HepG2 (cell line): Measurements from ENCODE around the gene NINL. TPM values are rescaled to one million over a fixed set of nuclear protein-coding genes. Genes with fewer than 3 reads are reported as not detected.

Source experiments
- DPF2 ChIP-seq: sonication (generic); formaldehyde crosslinking; IDR thresholded peaks from 2 replicates; pipeline ENCODE4 v1.4.0; 2020; ENCODE audit warnings: mild to moderate bottlenecking, low read depth, missing genetic modification reagents, borderline replicate concordance
- FOXK2 ChIP-seq: fragments of 450-650 bp; IDR thresholded peaks from 2 replicates; pipeline ENCODE4 v1.6.1; 2016
- MAX ChIP-seq: IDR thresholded peaks from 2 replicates; pipeline ENCODE4 v1.6.1; 2012; ENCODE audit warnings: inconsistent platforms
- PAWR ChIP-seq: sonication (generic); formaldehyde crosslinking; IDR thresholded peaks from 2 replicates; pipeline ENCODE4 v1.4.0; 2020; ENCODE audit warnings: missing genetic modification reagents, mild to moderate bottlenecking, borderline replicate concordance
- REPIN1 ChIP-seq: sonication (generic); formaldehyde crosslinking; IDR thresholded peaks from 2 replicates; pipeline ENCODE4 v1.8.0; 2022; ENCODE audit warnings: missing genetic modification reagents, low read depth, mild to moderate bottlenecking, borderline replicate concordance
- RERE ChIP-seq: IDR thresholded peaks from 2 replicates; pipeline ENCODE4 v1.6.1; 2016; ENCODE audit warnings: low read depth, missing genetic modification reagents, missing compliant biosample characterization
- TCF7L2 ChIP-seq: IDR thresholded peaks from 2 replicates; pipeline ENCODE4 v1.6.1; 2011; ENCODE audit warnings: mild to moderate bottlenecking, low read depth, low read length, moderate library complexity
- TP53 ChIP-seq: sonication (generic); formaldehyde crosslinking; conservative IDR thresholded peaks from 2 replicates; pipeline ENCODE4 v1.4.0; 2020; ENCODE audit warnings: missing genetic modification reagents
- TSC22D2 ChIP-seq: sonication (generic); formaldehyde crosslinking; IDR thresholded peaks from 2 replicates; pipeline ENCODE4 v1.5.1; 2020; ENCODE audit warnings: missing genetic modification reagents, mild to moderate bottlenecking, borderline replicate concordance
- ZBTB10 ChIP-seq: sonication (generic); formaldehyde crosslinking; IDR thresholded peaks from 2 replicates; pipeline ENCODE4 v1.4.0; 2020; ENCODE audit warnings: missing genetic modification reagents, borderline replicate concordance
- ZBTB46 ChIP-seq: sonication (generic); formaldehyde crosslinking; IDR thresholded peaks from 2 replicates; pipeline ENCODE4 v1.4.0; 2020; ENCODE audit warnings: mild to moderate bottlenecking, missing genetic modification reagents, borderline replicate concordance
- ZIK1 ChIP-seq: sonication (generic); formaldehyde crosslinking; IDR thresholded peaks from 2 replicates; pipeline ENCODE4 v1.5.0; 2020; ENCODE audit warnings: mild to moderate bottlenecking, low read depth, missing genetic modification reagents, borderline replicate concordance
- ZNF232 ChIP-seq: sonication (generic); formaldehyde crosslinking; IDR thresholded peaks from 2 replicates; pipeline ENCODE4 v1.4.0; 2020; ENCODE audit warnings: missing genetic modification reagents, borderline replicate concordance
- ZNF234 ChIP-seq: sonication (generic); formaldehyde crosslinking; conservative IDR thresholded peaks from 2 replicates; pipeline ENCODE4 v1.5.1; 2020; ENCODE audit warnings: mild to moderate bottlenecking, missing genetic modification reagents
- ZNF253 ChIP-seq: sonication (generic); formaldehyde crosslinking; IDR thresholded peaks from 2 replicates; pipeline ENCODE4 v1.8.0; 2022; ENCODE audit warnings: mild to moderate bottlenecking, missing genetic modification reagents, borderline replicate concordance
- ZNF414 ChIP-seq: sonication (generic); formaldehyde crosslinking; IDR thresholded peaks from 2 replicates; pipeline ENCODE4 v1.5.0; 2020; ENCODE audit warnings: missing genetic modification reagents
- ZNF44 ChIP-seq: sonication (generic); formaldehyde crosslinking; IDR thresholded peaks from 2 replicates; pipeline ENCODE4 v1.5.1; 2020; ENCODE audit warnings: mild to moderate bottlenecking, missing genetic modification reagents
- ZNF691 ChIP-seq: sonication (generic); formaldehyde crosslinking; IDR thresholded peaks from 2 replicates; pipeline ENCODE4 v1.4.0; 2020; ENCODE audit warnings: missing genetic modification reagents, low read depth, mild to moderate bottlenecking, borderline replicate concordance
- polyA plus RNA-seq, 8 experiments: library from polyadenylated mRNA; depleted of rRNA in 3 of 8; stranded (reverse) in 7 of 8; unstranded in 1 of 8; fragments of >200 nt; fragmentation: Illumina TruSeq in 4 of 8; extraction: Trizol in 4 of 8; gene quantifications; 2 replicates each; pipeline versions ENCODE4 v1.2.1 to v1.2.3, GENCODE V29; 2011 to 2016; ENCODE audit warnings: low read depth in 4 of 8, missing spikeins in 1 of 8, mixed read lengths in 1 of 8; ENCODE audit not compliant: insufficient read depth in 1 of 8
- total RNA-seq, 5 experiments: library from RNA; depleted of rRNA; stranded (reverse); fragments of >200 nt; fragmentation: Illumina TruSeq; extraction: Trizol; gene quantifications; 2 replicates each; pipeline ENCODE4 v1.2.3, GENCODE V29; 2016; ENCODE audit warnings: low read depth in 1 of 5

NINL gene
- total and polyA plus RNA-seq, 2 of the 13 experiments (the other 11 are each of a cell fraction or from before 2014, with no cell fraction given): 32.3 to 34.3 TPM

GRCh38 chr20:25622049-25622448 lies 36.7 kb upstream of the NINL start (continued):
- no peak for TF ChIP-seq ZNF414 (CRISPR knock-in tag)
- no peak for TF ChIP-seq TSC22D2 (CRISPR knock-in tag)
- TF ChIP-seq PAWR: no peak
- TF ChIP-seq FOXK2: no peak
- no peak for TF ChIP-seq RERE
- 0 out of 2 replicates have a peak, but pooled peaks have one; percentile 42 for TF ChIP-seq ZNF691
- no peak for TF ChIP-seq ZNF44
- peak; percentile 80 for TF ChIP-seq MAX
- no peak for TF ChIP-seq ZBTB10 (CRISPR knock-in tag)
- TF ChIP-seq ZNF253 (CRISPR knock-in tag): no peak
- no peak for TF ChIP-seq TP53
- no peak for TF ChIP-seq ZNF234
- TF ChIP-seq ZNF232 (CRISPR knock-in tag): peak; percentile 74
- no peak for TF ChIP-seq TCF7L2
- TF ChIP-seq ZIK1 (CRISPR knock-in tag): 0 out of 2 replicates have a peak, but pooled peaks have one; percentile 76
- no peak for TF ChIP-seq ZBTB46 (CRISPR knock-in tag)
- TF ChIP-seq REPIN1 (CRISPR knock-in tag): no peak
- peak; percentile 50; the same call in 1 of the 2 replicates for TF ChIP-seq DPF2 (CRISPR knock-in tag)
